Endothelial cell of umbilical vein (primary cell): ENCODE measurements around the gene ULK2. TPM values are rescaled to one million over a fixed set of nuclear protein-coding genes. Genes with fewer than 3 reads are reported as not detected.

Source experiments
- BruUV-seq: library from RNA; stranded (reverse); fragments of 400-500 nt; replicated peaks from 2 replicates; lab custom pipeline; 2021; lab: Mats Ljungman, UMichigan
- CTCF ChIA-PET: fragments of 300-600, 350-600 bp; sonication (Branson Sonifier 250); formaldehyde crosslinking; loops from one replicate; lab custom pipeline; 2021; ENCODE audit warnings: antibody characterized with exemption, inconsistent platforms; lab: Charles Lee
- POLR2A ChIA-PET: fragments of 300-600, 350-600 bp; sonication (Branson Sonifier 250); formaldehyde crosslinking; loops from one replicate; lab custom pipeline; 2021; ENCODE audit warnings: antibody characterized with exemption, inconsistent platforms; lab: Charles Lee
- DNase-seq: peaks from one replicate; pipeline ENCODE4 v3.0.0-alpha.2; 2011; ENCODE audit warnings: low read depth, low spot score
- FAIRE-seq: peaks from 2 replicates; lab custom pipeline; 2011; peaks lifted over from hg19 to GRCh38; lab: Jason Lieb, UNC
- H2AFZ ChIP-seq: 2 replicates; pipeline ENCODE4 v1.6.0; 2012; ENCODE audit warnings: low read depth, low read length, control low read depth, inconsistent platforms
- H3K27ac ChIP-seq: 2 replicates; pipeline ENCODE4 v1.5.1; 2011; ENCODE audit warnings: low read depth, mild to moderate bottlenecking, control low read depth, low read length, moderate library complexity; ENCODE audit not compliant: insufficient read depth
- H3K27me3 ChIP-seq, 2 experiments: 2 replicates each; pipeline versions ENCODE4 v1.6.0 to v1.6.1; 2011; ENCODE audit warnings: low read length in 2 of 2, mixed read lengths in 1 of 2; ENCODE audit not compliant: control insufficient read depth in 2 of 2, insufficient read depth in 2 of 2
- H3K36me3 ChIP-seq, 2 experiments: 2 replicates in 1 of 2; 3 replicates in 1 of 2; pipeline ENCODE4 v1.5.1; 2011; ENCODE audit warnings: low read length in 2 of 2, mild to moderate bottlenecking in 1 of 2, moderate library complexity in 1 of 2; ENCODE audit not compliant: control insufficient read depth in 2 of 2, insufficient read depth in 2 of 2; ENCODE audit errors: extremely low read depth in 1 of 2
- H3K4me1 ChIP-seq: 3 replicates; pipeline ENCODE4 v1.5.1; 2011; ENCODE audit warnings: mild to moderate bottlenecking, low read length; ENCODE audit not compliant: control insufficient read depth, insufficient read depth; ENCODE audit errors: extremely low read depth
- H3K4me2 ChIP-seq: 2 replicates; pipeline ENCODE4 v1.6.1; 2011; ENCODE audit warnings: low read length, control low read depth, mixed read lengths; ENCODE audit not compliant: insufficient read depth
- H3K4me3 ChIP-seq, 3 experiments: fragments of 200-600 bp in 1 of 3; sonication (generic), shearing (Covaris generic) in 1 of 3; replicated peaks in 1 of 3; 2 replicates each; pipeline ENCODE4 v1.5.1; 2011 to 2016; ENCODE audit warnings: control low read depth in 3 of 3, low read length in 3 of 3, mild to moderate bottlenecking in 2 of 3, inconsistent platforms in 1 of 3, low read depth in 1 of 3, moderate library complexity in 1 of 3; ENCODE audit not compliant: insufficient read depth in 1 of 3
- H3K79me2 ChIP-seq: 2 replicates; pipeline ENCODE4 v1.6.0; 2012; ENCODE audit warnings: low read length, inconsistent platforms; ENCODE audit not compliant: control insufficient read depth, insufficient read depth
- H3K9ac ChIP-seq: replicated peaks from 2 replicates; pipeline ENCODE3; 2011; ENCODE audit warnings: low read length, control low read depth; ENCODE audit not compliant: insufficient read depth; ENCODE audit errors: extremely low read depth
- H3K9me1 ChIP-seq: replicated peaks from 3 replicates; pipeline ENCODE4 v1.6.0; 2011; ENCODE audit warnings: mild to moderate bottlenecking, low read length; ENCODE audit not compliant: control insufficient read depth, insufficient read depth; ENCODE audit errors: extremely low read depth
- H3K9me3 ChIP-seq: replicated peaks from 2 replicates; pipeline ENCODE4 v1.5.1; 2012; ENCODE audit warnings: low read length, inconsistent platforms; ENCODE audit not compliant: control insufficient read depth, insufficient read depth
- H4K20me1 ChIP-seq: replicated peaks from 2 replicates; pipeline ENCODE3; 2011; ENCODE audit warnings: mild to moderate bottlenecking, low read length; ENCODE audit not compliant: control insufficient read depth, insufficient read depth; ENCODE audit errors: extremely low read depth
- EZH2 ChIP-seq: IDR thresholded peaks from 2 replicates; pipeline ENCODE4 v1.6.1; 2012; ENCODE audit warnings: borderline replicate concordance, low read depth, mild to moderate bottlenecking, moderate library complexity, low read length, inconsistent platforms; ENCODE audit not compliant: severe bottlenecking
- FOS ChIP-seq: IDR thresholded peaks from 2 replicates; pipeline ENCODE4 v1.6.1; 2011; ENCODE audit warnings: mild to moderate bottlenecking, low read length, moderate library complexity, borderline replicate concordance; ENCODE audit not compliant: insufficient read depth
- GATA2 ChIP-seq: IDR thresholded peaks from 2 replicates; pipeline ENCODE4 v1.7.0; 2011; ENCODE audit warnings: low read depth, mild to moderate bottlenecking, moderate library complexity, mixed read lengths, low read length; ENCODE audit not compliant: insufficient read length, insufficient read depth
- JUN ChIP-seq: IDR thresholded peaks from 2 replicates; pipeline ENCODE4 v1.6.1; 2011; ENCODE audit warnings: borderline replicate concordance, low read depth; ENCODE audit not compliant: insufficient read length, insufficient read depth
- MYC ChIP-seq: IDR thresholded peaks from one replicate; pipeline ENCODE4 v1.6.1; 2011; ENCODE audit warnings: mild to moderate bottlenecking, low read depth, low read length
- POLR2A ChIP-seq: IDR thresholded peaks from 2 replicates; pipeline ENCODE4 v1.6.1; 2012; ENCODE audit warnings: low read depth, mild to moderate bottlenecking, control low read depth, low read length
- POLR2AphosphoS5 ChIP-seq: IDR thresholded peaks from 2 replicates; pipeline ENCODE4 v1.6.1; 2012; ENCODE audit warnings: low read depth, mild to moderate bottlenecking, control low read depth, low read length, moderate library complexity; ENCODE audit not compliant: insufficient read depth
- dilution Hi-C: fragments of 300-500 bp; cut with MboI; formaldehyde crosslinking; loops from one replicate; pipeline ENCODE4 v1.15.0; 2019; ENCODE audit warnings: low sequenced_read_pairs; ENCODE audit not compliant: extremely low pct_ligation_motif_present
- intact Hi-C: fragments of 100-400 bp; cut with micrococcal nuclease; formaldehyde crosslinking; loops from one replicate; pipeline ENCODE4 v1.10.0; 2022
- polyA plus RNA-seq, 4 experiments: library from polyadenylated mRNA; depleted of rRNA in 3 of 4; stranded (reverse) in 3 of 4; unstranded in 1 of 4; fragments of >200 nt; gene quantifications; 2 replicates each; pipeline versions ENCODE4 v1.2.1 to v1.2.3, GENCODE V29; 2011 to 2012; ENCODE audit warnings: missing spikeins in 1 of 4
- total RNA-seq: library from RNA; stranded (reverse); gene quantifications from 2 replicates; pipeline ENCODE4 v1.2.3, GENCODE V29; 2021
- TF ChIP-seq, protein P1 (sequence below): IDR thresholded peaks from 2 replicates; pipeline ENCODE4 v1.6.1; 2011; ENCODE audit not compliant: insufficient read depth, insufficient read length
- TF ChIP-seq, protein P2 (sequence below), 2 donors: IDR thresholded peaks; 1 replicate in 1 of 2; 2 replicates in 1 of 2; pipeline ENCODE4 v1.5.1; 2011; ENCODE audit warnings: low read length in 2 of 2, mild to moderate bottlenecking in 2 of 2, moderate library complexity in 2 of 2, control low read depth in 1 of 2, inconsistent platforms in 1 of 2, low read depth in 1 of 2; ENCODE audit not compliant: insufficient read depth in 1 of 2; ENCODE audit errors: extremely low read depth in 1 of 2

The ULK2 gene
- total and polyA plus RNA-seq, 2 donors (not counting 3 experiments of a cell fraction or from before 2014, with no cell fraction given), result 19.3 to 26.7 TPM

DNA sequence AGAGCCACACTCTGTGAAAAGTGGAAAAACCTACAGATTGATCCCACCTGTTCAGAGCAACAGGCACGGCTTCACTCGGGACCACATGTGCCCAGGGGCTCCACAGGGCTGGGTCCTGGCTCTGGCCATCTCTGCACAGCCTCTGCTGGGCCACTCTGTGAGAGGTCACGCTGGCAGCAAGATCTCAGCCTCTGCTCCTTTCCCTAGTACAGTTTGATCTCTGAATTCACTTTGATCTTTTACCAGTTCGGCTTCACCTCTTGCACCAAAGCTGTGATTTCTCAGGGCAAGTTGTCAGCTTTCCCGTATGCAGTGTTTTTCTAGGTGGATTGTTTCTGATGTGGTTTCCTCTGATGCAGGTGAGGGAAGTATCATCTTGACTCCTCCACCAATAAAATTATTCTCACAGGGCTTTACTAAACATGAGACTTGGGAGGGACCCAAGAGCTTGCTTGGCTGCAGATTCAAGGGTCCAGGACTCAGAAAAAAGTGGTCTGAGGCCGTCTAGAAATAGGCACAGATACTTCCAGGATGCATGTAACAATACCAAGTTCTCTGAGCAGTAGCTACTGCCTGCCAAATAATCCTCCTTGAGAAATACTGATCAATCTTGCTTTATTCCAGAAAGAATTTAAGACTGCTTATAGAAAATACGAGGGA lies 95.6 kb downstream of the ULK2 start:
- Histone ChIP-seq H3K4me1 (peaks cover 5% of the 10 kb centered on the region), H2AFZ (no peak overlapping the region), H3K27ac (no peak overlapping the region), H3K27me3 (no peaks in the 10 kb centered on the region), H4K20me1 (no peaks in the 10 kb centered on the region), H3K36me3 (peaks cover 0 to 3% of the 10 kb centered on the region in 2 experiments), H3K9ac (no peak overlapping the region), H3K9me1 (no peaks in the 10 kb centered on the region), H3K4me3 (no peak overlapping the region), H3K9me3 (no peaks in the 10 kb centered on the region), H3K79me2 (no peaks in the 10 kb centered on the region), H3K4me2 (no peak overlapping the region)
- POLR2A ChIA-PET, result no interaction called here
- FAIRE-seq, result no peak
- BruUV-seq, result no TSS peak
- no peak for DNase-seq
- dilution Hi-C loops, result no loop called here
- CTCF ChIA-PET, result interaction anchor here (0.9 to 2.9 kb wide), 3 partner anchors 10 to 259 kb away, joined by 3 to 17 read pairs (median 7); partner anchors contain the start of gene ALDH3A2
- no peak for TF ChIP-seq EZH2
- TF ChIP-seq, protein P1, sequence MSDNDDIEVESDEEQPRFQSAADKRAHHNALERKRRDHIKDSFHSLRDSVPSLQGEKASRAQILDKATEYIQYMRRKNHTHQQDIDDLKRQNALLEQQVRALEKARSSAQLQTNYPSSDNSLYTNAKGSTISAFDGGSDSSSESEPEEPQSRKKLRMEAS, result no peak
- TF ChIP-seq, protein P2, sequence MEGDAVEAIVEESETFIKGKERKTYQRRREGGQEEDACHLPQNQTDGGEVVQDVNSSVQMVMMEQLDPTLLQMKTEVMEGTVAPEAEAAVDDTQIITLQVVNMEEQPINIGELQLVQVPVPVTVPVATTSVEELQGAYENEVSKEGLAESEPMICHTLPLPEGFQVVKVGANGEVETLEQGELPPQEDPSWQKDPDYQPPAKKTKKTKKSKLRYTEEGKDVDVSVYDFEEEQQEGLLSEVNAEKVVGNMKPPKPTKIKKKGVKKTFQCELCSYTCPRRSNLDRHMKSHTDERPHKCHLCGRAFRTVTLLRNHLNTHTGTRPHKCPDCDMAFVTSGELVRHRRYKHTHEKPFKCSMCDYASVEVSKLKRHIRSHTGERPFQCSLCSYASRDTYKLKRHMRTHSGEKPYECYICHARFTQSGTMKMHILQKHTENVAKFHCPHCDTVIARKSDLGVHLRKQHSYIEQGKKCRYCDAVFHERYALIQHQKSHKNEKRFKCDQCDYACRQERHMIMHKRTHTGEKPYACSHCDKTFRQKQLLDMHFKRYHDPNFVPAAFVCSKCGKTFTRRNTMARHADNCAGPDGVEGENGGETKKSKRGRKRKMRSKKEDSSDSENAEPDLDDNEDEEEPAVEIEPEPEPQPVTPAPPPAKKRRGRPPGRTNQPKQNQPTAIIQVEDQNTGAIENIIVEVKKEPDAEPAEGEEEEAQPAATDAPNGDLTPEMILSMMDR (IDR thresholded peaks at IDR 0.05; ENCODE audit: extremely low read depth in 1 of 2, insufficient read depth in 1 of 2, low read depth in 1 of 2, low read length in 2 of 2), result no peak
- TF ChIP-seq GATA2, result no peak
- TF ChIP-seq FOS, result no peak
- no peak for TF ChIP-seq POLR2AphosphoS5
- TF ChIP-seq POLR2A, result no peak
- no peak for TF ChIP-seq JUN
- TF ChIP-seq MYC, result no peak
- intact Hi-C loops, result no loop called here
